WI38 (cell line): Measurements from ENCODE around the gene OMG.

Source experiments
- H3K4me3 ChIP-seq: 2 replicates; pipeline ENCODE4 v1.5.1; 2011; ENCODE audit warnings: low read depth, mild to moderate bottlenecking, control low read depth, low read length
- TF ChIP-seq, protein P1 (sequence below): IDR thresholded peaks from 2 replicates; pipeline ENCODE4 v1.5.1; 2012; ENCODE audit warnings: low read depth, mild to moderate bottlenecking, control low read depth, low read length

The OMG gene

DNA sequence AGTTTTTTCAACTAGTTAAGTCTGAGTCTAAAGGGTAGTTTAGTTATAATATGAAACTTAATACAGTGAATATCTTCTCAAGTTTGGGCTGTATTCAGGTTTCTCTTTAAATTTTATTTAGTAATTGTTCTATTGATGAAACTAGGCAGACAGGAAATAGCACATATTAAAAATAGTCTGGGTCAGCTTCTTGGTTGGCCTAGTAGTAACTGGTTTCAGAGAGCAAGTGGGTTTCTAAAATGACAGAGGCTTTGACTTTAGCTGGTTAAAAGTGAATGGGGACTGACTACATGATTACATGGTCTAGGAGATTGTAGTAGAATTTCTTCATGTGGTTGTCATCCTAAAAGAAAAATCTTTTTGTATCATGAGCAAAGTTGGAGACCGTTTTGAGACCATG, 46.8 kb downstream of the OMG start:
- TF ChIP-seq, protein P1, sequence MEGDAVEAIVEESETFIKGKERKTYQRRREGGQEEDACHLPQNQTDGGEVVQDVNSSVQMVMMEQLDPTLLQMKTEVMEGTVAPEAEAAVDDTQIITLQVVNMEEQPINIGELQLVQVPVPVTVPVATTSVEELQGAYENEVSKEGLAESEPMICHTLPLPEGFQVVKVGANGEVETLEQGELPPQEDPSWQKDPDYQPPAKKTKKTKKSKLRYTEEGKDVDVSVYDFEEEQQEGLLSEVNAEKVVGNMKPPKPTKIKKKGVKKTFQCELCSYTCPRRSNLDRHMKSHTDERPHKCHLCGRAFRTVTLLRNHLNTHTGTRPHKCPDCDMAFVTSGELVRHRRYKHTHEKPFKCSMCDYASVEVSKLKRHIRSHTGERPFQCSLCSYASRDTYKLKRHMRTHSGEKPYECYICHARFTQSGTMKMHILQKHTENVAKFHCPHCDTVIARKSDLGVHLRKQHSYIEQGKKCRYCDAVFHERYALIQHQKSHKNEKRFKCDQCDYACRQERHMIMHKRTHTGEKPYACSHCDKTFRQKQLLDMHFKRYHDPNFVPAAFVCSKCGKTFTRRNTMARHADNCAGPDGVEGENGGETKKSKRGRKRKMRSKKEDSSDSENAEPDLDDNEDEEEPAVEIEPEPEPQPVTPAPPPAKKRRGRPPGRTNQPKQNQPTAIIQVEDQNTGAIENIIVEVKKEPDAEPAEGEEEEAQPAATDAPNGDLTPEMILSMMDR = no peak
- no peak overlapping the region for H3K4me3 ChIP-seq

DNA sequence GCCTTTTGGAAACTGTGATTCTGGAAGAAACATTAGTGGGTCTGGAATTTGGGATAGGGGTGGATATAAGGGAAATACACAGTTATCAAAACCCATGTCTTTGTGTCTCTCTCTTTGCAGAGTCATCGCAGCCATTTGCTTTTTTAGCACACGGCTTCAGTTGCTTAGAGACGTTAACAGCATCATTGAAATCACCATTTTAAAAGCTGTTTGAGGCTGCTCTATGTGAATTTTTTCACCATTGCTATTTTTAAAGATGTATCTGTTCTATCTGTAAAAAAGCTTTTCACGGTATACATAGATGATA, 47.3 kb downstream of the OMG start:
- no peak overlapping the region for H3K4me3 ChIP-seq
- TF ChIP-seq, protein P1 = no peak

DNA sequence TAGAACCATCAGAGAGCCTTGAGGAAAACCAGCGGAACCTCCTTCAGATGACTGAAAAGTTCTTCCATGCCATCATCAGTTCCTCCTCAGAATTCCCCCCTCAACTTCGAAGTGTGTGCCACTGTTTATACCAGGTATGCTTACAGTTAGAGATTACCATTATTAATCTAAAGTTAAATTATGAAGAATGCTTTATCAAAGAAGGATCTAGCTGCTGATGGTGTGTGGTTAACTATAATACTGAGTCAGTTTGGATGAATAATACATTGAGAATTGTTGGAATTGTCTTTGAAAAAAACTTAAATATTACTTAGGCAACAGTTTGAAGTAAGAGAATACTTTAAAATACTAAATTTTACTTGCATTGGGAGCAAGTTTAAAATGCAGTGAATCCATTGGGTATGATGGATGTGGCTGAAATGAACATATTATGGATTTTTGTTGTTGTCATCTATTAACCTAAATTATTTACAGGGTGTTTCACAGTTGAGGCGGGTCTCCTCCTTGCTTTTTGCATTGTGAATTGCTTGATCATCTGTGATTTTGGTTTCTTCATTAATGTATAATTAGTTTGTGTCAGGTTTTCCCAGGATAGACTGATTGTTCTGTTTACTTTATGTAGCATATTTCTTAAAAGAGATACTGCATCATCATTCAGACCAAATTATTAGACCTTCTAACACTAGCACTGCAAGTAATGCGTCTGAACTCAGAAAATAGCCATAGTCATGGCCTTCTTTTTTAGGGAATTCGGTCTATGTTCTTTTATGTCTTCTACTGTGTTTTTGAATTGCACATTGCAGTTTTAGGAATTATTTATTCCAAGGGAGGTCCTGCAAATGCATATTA, 47.8 kb downstream of the OMG start:
- TF ChIP-seq, protein P1 = no peak
- H3K4me3 ChIP-seq = no peak overlapping the region
